GM12878 (cell line): ENCODE measurements around the gene CD14. TPM values are rescaled to one million over a fixed set of nuclear protein-coding genes. Genes with fewer than 3 reads are reported as not detected.

ENCODE experiments used
- ATAC-seq: fragments of 200-7000 bp; cut with Tn5 transposase; 3 replicates; pipeline ENCODE4 v1.9.1; 2020; ENCODE audit warnings: mild to moderate bottlenecking, moderate library complexity
- BruUV-seq: library from RNA; stranded (reverse); fragments of 400-500 nt; replicated peaks from 2 replicates; lab custom pipeline; 2021; lab: Mats Ljungman, UMichigan
- CTCF ChIA-PET: fragments of 300-600 bp; sonication (Branson Sonifier 250); formaldehyde crosslinking; extraction: SDS; loops from one replicate; lab custom pipeline; 2021; ENCODE audit warnings: inconsistent platforms; lab: Yijun Ruan, JAX
- POLR2A ChIA-PET: fragments of 350-600 bp; formaldehyde crosslinking; extraction: SDS; loops from one replicate; lab custom pipeline; 2021; ENCODE audit warnings: inconsistent platforms; lab: Charles Lee
- RAD21 ChIA-PET: fragments of 300-600 bp; sonication (Branson Sonifier 250); formaldehyde crosslinking; loops from one replicate; lab custom pipeline; 2023; ENCODE audit warnings: antibody characterized with exemption; ENCODE audit not compliant: unreplicated experiment; lab: Charles Lee
- SMC1A ChIA-PET: fragments of 300-600 bp; sonication (Branson Sonifier 250); formaldehyde crosslinking; loops from one replicate; lab custom pipeline; 2023; ENCODE audit not compliant: unreplicated experiment, uncharacterized antibody; lab: Charles Lee
- DNase-seq: peaks from one replicate; pipeline ENCODE4 v3.0.0-alpha.2; 2011; ENCODE audit warnings: low read depth, low spot score
- FAIRE-seq: peaks from 3 replicates; lab custom pipeline; 2011; peaks lifted over from hg19 to GRCh38; lab: Jason Lieb, UNC
- H2AFZ ChIP-seq: 2 replicates; pipeline ENCODE4 v1.6.0; 2011; ENCODE audit warnings: low read depth, low read length, control low read depth; ENCODE audit not compliant: control insufficient read depth
- H3K27ac ChIP-seq: 2 replicates; pipeline ENCODE4 v1.5.1; 2011; ENCODE audit warnings: control low read depth; ENCODE audit not compliant: control insufficient read depth, insufficient read depth
- H3K27me3 ChIP-seq, 2 experiments: replicated peaks in 1 of 2; 2 replicates each; pipeline versions ENCODE4 v1.6.0 to v1.6.1; 2011; ENCODE audit warnings: low read length in 1 of 2; ENCODE audit not compliant: control insufficient read depth in 2 of 2, insufficient read depth in 2 of 2
- H3K36me3 ChIP-seq, 2 experiments: 2 replicates each; pipeline ENCODE4 v1.5.1; 2011; ENCODE audit warnings: low read length in 1 of 2; ENCODE audit not compliant: control insufficient read depth in 2 of 2, insufficient read depth in 2 of 2
- H3K4me1 ChIP-seq: 2 replicates; pipeline ENCODE4 v1.6.1; 2011; ENCODE audit warnings: mild to moderate bottlenecking, low read length, moderate library complexity, mixed read lengths; ENCODE audit not compliant: control insufficient read depth, insufficient read depth
- H3K4me2 ChIP-seq: 2 replicates; pipeline ENCODE4 v1.6.0; 2011; ENCODE audit warnings: control low read depth; ENCODE audit not compliant: control insufficient read depth, insufficient read depth
- H3K4me3 ChIP-seq: fragments of 200-600 bp; sonication (generic); 2 replicates; pipeline ENCODE4 v1.5.1; 2016
- H3K79me2 ChIP-seq: 2 replicates; pipeline ENCODE4 v1.6.0; 2011; ENCODE audit warnings: low read length; ENCODE audit not compliant: control insufficient read depth, insufficient read depth
- H3K9ac ChIP-seq: 2 replicates; pipeline ENCODE4 v1.8.0; 2011; ENCODE audit warnings: low read length, control low read depth, mixed read lengths; ENCODE audit not compliant: control insufficient read depth, insufficient read depth
- H3K9me3 ChIP-seq: replicated peaks from 3 replicates; pipeline ENCODE4 v1.5.1; 2011; ENCODE audit warnings: mild to moderate bottlenecking, low read length; ENCODE audit not compliant: control insufficient read depth, insufficient read depth
- H4K20me1 ChIP-seq: 2 replicates; pipeline ENCODE4 v1.6.0; 2011; ENCODE audit not compliant: control insufficient read depth, insufficient read depth
- ATF3 ChIP-seq: IDR thresholded peaks from 2 replicates; pipeline ENCODE4 v1.6.1; 2011; ENCODE audit warnings: low read depth, mild to moderate bottlenecking, low read length, moderate library complexity, borderline replicate concordance; ENCODE audit errors: extremely low read depth
- ZNF592 ChIP-seq: fragments of 450-650 bp; IDR thresholded peaks from 2 replicates; pipeline ENCODE4 v1.6.1; 2017; ENCODE audit warnings: mild to moderate bottlenecking, moderate library complexity
- WGBS: methylation state at CpG from one replicate; pipeline ENCODE4 v1.1.6; 2016; ENCODE audit warnings: low lambda C conversion rate; ENCODE audit not compliant: insufficient replicate concordance, insufficient coverage; ENCODE audit errors: missing lambda C conversion rate; 5-methylcytosine and 5-hydroxymethylcytosine counted together
- in situ Hi-C: fragments of 300-500 bp; cut with MboI; formaldehyde crosslinking; loops from 9 replicates; pipeline ENCODE4 v1.14.3; 2018; ENCODE audit warnings: mixed read lengths
- intact Hi-C: fragments of 100-400 bp; cut with micrococcal nuclease; formaldehyde crosslinking; loops from one replicate; pipeline ENCODE4 v1.14.2; 2022; ENCODE audit not compliant: unreplicated experiment
- polyA plus RNA-seq, 11 experiments: library from polyadenylated mRNA; depleted of rRNA in 4 of 11; unstranded in 6 of 11; stranded (reverse) in 5 of 11; fragments of >200 nt; fragmentation: Nextera tagmentation in 4 of 11; fragmentation: Illumina TruSeq in 1 of 11; extraction: Ambion mirVana in 4 of 11; extraction: Trizol in 1 of 11; gene quantifications; 1 replicate in 1 of 11; 2 replicates in 10 of 11; pipeline versions ENCODE4 v1.2.1 to v1.2.3, GENCODE V29; 2011 to 2016; ENCODE audit warnings: inconsistent platforms in 2 of 11, missing spikeins in 2 of 11, low read depth in 1 of 11
- total RNA-seq, 4 experiments: library from RNA; depleted of rRNA in 3 of 4; stranded (reverse); fragments of >200 nt in 3 of 4; fragmentation: Illumina TruSeq in 1 of 4; extraction: Trizol in 1 of 4; gene quantifications; 2 replicates each; pipeline versions ENCODE4 v1.2.1 to v1.2.3, GENCODE V29; 2013 to 2021

The CD14 gene
- total and polyA plus RNA-seq, 10 of the 15 experiments (the other 5 are each of a cell fraction or from before 2014, with no cell fraction given), result 0.09 to 0.72 (median 0.18) TPM; not detected in 5

- H3K4me2 ChIP-seq, result no peak overlapping the region
- FAIRE-seq (no peak), DNase-seq (no peak), ATAC-seq (no peak)
- no peaks in the 10 kb centered on the region for H3K36me3 ChIP-seq
- TF ChIP-seq ATF3, result no peak
- no peak for TF ChIP-seq ZNF592
- no peak overlapping the region for H3K4me3 ChIP-seq
- ChIA-PET RAD21 (no interaction called here), CTCF (no interaction called here), SMC1A (no interaction called here), POLR2A (no interaction called here)
- H3K9ac ChIP-seq, result no peak overlapping the region
- H3K9me3 ChIP-seq, result peaks cover 1% of the 10 kb centered on the region; the same call in 1 of the 3 replicates
- no peak overlapping the region for H2AFZ ChIP-seq
- H3K4me1 ChIP-seq, result peaks cover 13% of the 10 kb centered on the region
- in situ Hi-C loops, result no loop called here
- H3K79me2 ChIP-seq, result no peaks in the 10 kb centered on the region
- 20% methylated on average over 1 of the region's 1 CpG for WGBS
- no TSS peak for BruUV-seq
- H4K20me1 ChIP-seq, result no peaks in the 10 kb centered on the region
- peaks cover 3 to 4% of the 10 kb centered on the region in 2 experiments; a peak in 2 of 4 replicates for H3K27me3 ChIP-seq
- H3K27ac ChIP-seq, result no peak overlapping the region
- intact Hi-C loops, result no loop called here
Measured at GRCh38 chr5:140628711-140629110, 4.3 kb downstream of the CD14 start.
